ENCODE data around the gene HES7.

HES7 gene

DNA sequence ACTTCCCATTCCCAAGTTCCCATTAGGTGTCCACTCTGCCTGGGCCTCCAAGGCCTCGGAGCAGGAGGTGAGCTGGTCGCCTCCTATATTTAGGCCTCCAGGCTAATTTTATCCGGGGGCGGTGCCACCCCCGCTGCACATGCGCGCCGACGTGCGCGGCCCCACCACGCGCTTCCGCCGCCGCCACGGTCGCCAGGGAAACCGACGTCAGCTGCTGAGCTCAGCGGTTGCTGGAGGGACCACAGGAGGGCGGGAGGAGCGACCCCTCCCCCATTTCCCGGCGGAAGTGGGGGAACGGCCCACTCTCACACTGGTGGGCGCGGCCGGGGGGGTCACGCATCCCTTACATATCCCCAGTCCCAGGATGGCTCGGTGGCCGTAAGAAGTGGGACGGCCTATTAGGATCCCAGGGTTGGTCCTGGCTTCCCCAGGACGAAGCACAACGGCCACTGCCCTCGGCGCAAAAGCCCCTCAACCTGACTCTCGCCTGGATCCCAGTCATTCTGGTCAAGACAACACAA is 27.3 kb upstream of the HES7 start:
- no peaks in the 10 kb centered on the region for H3K9me3 Mint-ChIP-seq
- DNase-seq = peak; percentile 80
- peaks cover 5 to 34% of the 10 kb centered on the region in 2 donors for H3K4me1 Mint-ChIP-seq
- H3K36me3 Mint-ChIP-seq = peaks cover 30 to 43% of the 10 kb centered on the region in 2 donors
- ATAC-seq (replicated peaks) = peak; percentile 59 to 69
- H3K27ac Mint-ChIP-seq = peak overlapping the region; percentile 94
- no peaks in the 10 kb centered on the region for H3K27me3 Mint-ChIP-seq
- H3K4me3 Mint-ChIP-seq = peak overlapping the region; percentile 90 to 92

GRCh38 chr17:8150194-8151119 is 26.6 kb upstream of the HES7 start:
- H3K27me3 Mint-ChIP-seq = no peaks in the 10 kb centered on the region
- peak overlapping the region; percentile 94 for H3K27ac Mint-ChIP-seq
- H3K36me3 Mint-ChIP-seq = peaks cover 35 to 49% of the 10 kb centered on the region in 2 donors

DNA sequence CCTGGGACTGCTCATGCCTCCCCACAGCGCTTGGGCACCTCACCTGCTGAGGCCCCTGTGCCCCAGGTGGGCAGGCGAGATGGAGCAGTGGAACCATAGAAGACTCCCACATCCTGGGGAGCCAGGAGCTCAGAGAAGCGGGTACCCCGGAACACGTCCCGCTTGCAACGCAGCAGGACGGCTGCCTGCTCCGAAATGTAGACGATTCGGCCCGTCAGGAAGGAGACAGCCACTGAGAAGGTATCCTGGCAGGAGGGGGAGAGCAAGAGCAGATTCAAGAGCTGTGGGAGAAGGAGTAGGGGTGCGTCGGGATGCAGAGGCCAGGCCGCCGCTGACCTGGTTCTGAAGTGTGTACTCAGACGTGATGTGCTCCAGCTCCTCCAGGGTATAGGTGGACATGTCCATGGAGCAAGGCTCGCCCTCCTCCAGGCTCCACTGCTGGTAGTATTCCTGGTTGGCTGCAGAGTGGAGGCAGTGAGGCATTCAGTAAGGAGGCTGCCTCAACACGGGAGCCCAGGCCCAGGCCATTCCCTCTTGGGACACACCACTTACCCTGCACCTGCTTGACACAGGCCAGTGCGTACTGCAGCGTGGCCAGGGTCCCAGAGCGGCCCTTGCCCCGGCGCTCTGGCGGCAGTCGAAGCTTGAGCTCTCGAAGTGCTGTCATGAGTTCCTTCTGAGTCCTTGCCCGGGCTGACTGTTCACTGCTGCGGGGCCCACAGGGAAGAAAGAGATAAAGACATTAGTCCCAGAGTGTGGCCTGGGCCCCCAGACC is 25.7 kb upstream of the HES7 start:
- peak overlapping the region; percentile 23 to 32 for H3K4me3 Mint-ChIP-seq
- ATAC-seq (replicated peaks) = no peak
- peaks cover 35 to 55% of the 10 kb centered on the region in 2 donors for H3K36me3 Mint-ChIP-seq
- H3K9me3 Mint-ChIP-seq = no peaks in the 10 kb centered on the region
- DNase-seq = no peak
- peak overlapping the region; percentile 69 for H3K27ac Mint-ChIP-seq
- peaks cover 5 to 37% of the 10 kb centered on the region in 2 donors for H3K4me1 Mint-ChIP-seq
- H3K27me3 Mint-ChIP-seq = no peaks in the 10 kb centered on the region

More at GRCh38 chr17:8150194-8151119, 26.6 kb upstream of the HES7 start:
- H3K4me1 Mint-ChIP-seq = peaks cover 5 to 37% of the 10 kb centered on the region in 2 donors
- ATAC-seq (replicated peaks) (no peak), DNase-seq (no peak)
- no peaks in the 10 kb centered on the region for H3K9me3 Mint-ChIP-seq
- peak overlapping the region; percentile 90 to 92 for H3K4me3 Mint-ChIP-seq

GRCh38 chr17:8148560-8148959 is 24.7 kb upstream of the HES7 start:
- Mint-ChIP-seq H3K4me1 (peaks cover 5 to 32% of the 10 kb centered on the region in 2 donors), H3K27me3 (no peaks in the 10 kb centered on the region), H3K4me3 (no peak overlapping the region)

GRCh38 chr17:8147805-8148404 is 24.0 kb upstream of the HES7 start:
- Mint-ChIP-seq H3K27ac (no peak overlapping the region), H3K27me3 (no peaks in the 10 kb centered on the region), H3K36me3 (peaks cover 44 to 65% of the 10 kb centered on the region in 2 donors), H3K4me1 (peaks cover 5 to 25% of the 10 kb centered on the region in 2 donors), H3K9me3 (no peaks in the 10 kb centered on the region), H3K4me3 (no peak overlapping the region)
- ATAC-seq (replicated peaks) (no peak), DNase-seq (no peak)

More at GRCh38 chr17:8148560-8148959, 24.7 kb upstream of the HES7 start:
- DNase-seq (no peak), ATAC-seq (replicated peaks) (no peak)
- no peaks in the 10 kb centered on the region for H3K9me3 Mint-ChIP-seq
- H3K36me3 Mint-ChIP-seq = peaks cover 38 to 64% of the 10 kb centered on the region in 2 donors
- H3K27ac Mint-ChIP-seq = no peak overlapping the region

- Mint-ChIP-seq H3K27me3 (no peaks in the 10 kb centered on the region), H3K9me3 (no peaks in the 10 kb centered on the region), H3K4me1 (peaks cover 5 to 22% of the 10 kb centered on the region in 2 donors), H3K27ac (no peak overlapping the region), H3K36me3 (peaks cover 49 to 68% of the 10 kb centered on the region in 2 donors), H3K4me3 (no peak overlapping the region)
- ATAC-seq (replicated peaks) = no peak
- DNase-seq = no peak
Measured at GRCh38 chr17:8147141-8147804, 23.4 kb upstream of the HES7 start.

GRCh38 chr17:8146381-8147140 is 22.7 kb upstream of the HES7 start:
- Mint-ChIP-seq H3K36me3 (peaks cover 54 to 75% of the 10 kb centered on the region in 2 donors), H3K27me3 (no peaks in the 10 kb centered on the region), H3K4me3 (no peak overlapping the region), H3K4me1 (peaks cover 5 to 20% of the 10 kb centered on the region in 2 donors), H3K27ac (no peak overlapping the region), H3K9me3 (no peaks in the 10 kb centered on the region)
- no peak for ATAC-seq (replicated peaks)
- no peak for DNase-seq

GRCh38 chr17:8145811-8146210 is 21.9 kb upstream of the HES7 start:
- no peaks in the 10 kb centered on the region for H3K9me3 Mint-ChIP-seq
- H3K4me1 Mint-ChIP-seq = peaks cover 5 to 18% of the 10 kb centered on the region in 2 donors
- H3K4me3 Mint-ChIP-seq = no peak overlapping the region
- H3K27me3 Mint-ChIP-seq = no peaks in the 10 kb centered on the region
- ATAC-seq (replicated peaks) (no peak), DNase-seq (no peak)
- peak overlapping the region; percentile 54 for H3K27ac Mint-ChIP-seq
- H3K36me3 Mint-ChIP-seq = peaks cover 59 to 82% of the 10 kb centered on the region in 2 donors

DNA sequence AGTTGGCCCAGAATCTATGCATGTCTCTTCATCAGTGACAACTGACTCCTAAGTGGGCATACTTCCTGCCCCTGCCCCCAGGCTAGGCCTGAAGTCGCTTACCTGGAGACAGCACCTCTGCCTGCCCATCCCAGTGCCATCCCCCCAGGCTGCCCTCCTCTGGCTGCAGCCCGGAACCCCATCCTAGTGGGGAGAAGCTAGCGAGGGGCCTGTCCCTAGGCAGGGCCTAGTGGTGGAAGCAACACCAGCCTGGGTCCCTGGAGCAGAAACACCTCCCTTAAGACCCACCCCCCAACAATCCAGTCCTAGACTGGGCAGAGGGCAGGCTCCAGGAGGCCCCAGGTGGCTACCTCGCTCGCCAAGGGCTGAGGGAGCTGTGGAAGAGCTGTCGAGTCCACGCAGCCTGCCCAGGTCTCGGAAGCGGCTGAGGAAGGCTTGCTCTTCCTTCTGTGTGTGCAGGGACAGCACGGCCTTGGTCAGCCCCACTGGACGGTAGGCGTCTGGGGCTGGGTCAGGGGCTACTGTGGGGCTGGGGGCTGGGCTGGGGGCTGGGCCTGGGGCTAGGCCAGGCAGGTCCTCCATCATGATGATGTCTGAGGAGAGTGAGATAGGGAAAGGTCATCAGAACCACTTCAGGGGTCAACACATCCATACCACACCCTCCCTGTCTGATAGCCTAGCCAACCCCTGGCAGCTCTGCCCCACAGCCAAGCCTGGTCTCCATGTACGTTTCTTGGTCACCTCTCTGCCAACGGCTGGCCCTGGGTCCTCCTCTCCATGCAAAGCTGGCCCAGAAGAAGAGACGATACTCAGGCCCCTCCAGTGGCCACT is 20.7 kb upstream of the HES7 start:
- DNase-seq (no peak), ATAC-seq (replicated peaks) (no peak)
- Mint-ChIP-seq H3K36me3 (peaks cover 62 to 81% of the 10 kb centered on the region in 2 donors), H3K4me1 (peaks cover 5 to 11% of the 10 kb centered on the region in 2 donors), H3K9me3 (no peaks in the 10 kb centered on the region), H3K27me3 (no peaks in the 10 kb centered on the region), H3K27ac (no peak overlapping the region), H3K4me3 (no peak overlapping the region)

- Mint-ChIP-seq H3K36me3 (peaks cover 58 to 77% of the 10 kb centered on the region in 2 donors), H3K4me3 (no peak overlapping the region), H3K27me3 (no peaks in the 10 kb centered on the region), H3K9me3 (no peaks in the 10 kb centered on the region), H3K27ac (no peak overlapping the region), H3K4me1 (peaks cover 5 to 9% of the 10 kb centered on the region in 2 donors)
- DNase-seq (no peak), ATAC-seq (replicated peaks) (no peak)
Measured at GRCh38 chr17:8143581-8144400, 19.9 kb upstream of the HES7 start.

DNA sequence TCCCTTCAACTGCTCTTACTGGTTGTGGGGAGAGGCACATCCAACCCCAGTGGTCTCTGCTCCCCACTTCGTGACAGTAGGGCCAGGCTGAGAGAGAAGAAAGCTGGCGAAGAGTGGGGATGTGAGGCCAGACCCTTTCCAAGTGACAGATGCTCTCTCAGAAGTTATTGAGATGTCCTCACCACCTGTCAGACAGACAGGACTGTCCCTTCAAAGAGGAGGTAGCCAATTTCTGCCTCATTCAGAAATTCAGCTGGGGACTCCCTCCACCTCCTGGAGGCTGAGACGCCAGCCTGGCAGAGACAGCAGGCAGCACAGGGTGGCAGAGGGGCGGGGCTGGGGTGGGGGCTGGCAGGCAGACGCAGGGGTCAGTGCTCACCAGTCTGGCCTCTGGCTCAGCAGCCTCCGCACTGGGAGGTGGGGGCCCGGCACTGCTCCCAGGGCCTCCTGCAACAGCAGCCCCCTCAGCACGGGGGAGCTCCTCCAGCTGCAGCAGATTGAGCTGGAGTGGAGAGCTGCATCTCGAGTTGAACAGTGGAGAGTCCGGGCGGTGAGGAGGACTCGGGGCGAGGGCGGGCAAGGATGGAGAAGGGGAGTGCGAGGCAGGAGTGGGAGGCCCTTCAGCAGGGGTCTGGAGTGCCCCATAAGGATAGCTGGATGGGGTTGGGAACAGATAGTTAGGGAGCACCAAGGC is 19.1 kb upstream of the HES7 start:
- Mint-ChIP-seq H3K9me3 (no peaks in the 10 kb centered on the region), H3K27me3 (no peaks in the 10 kb centered on the region), H3K36me3 (peaks cover 53 to 71% of the 10 kb centered on the region in 2 donors)

More for the DNA sequence above, 19.1 kb upstream of the HES7 start:
- no peak overlapping the region for H3K27ac Mint-ChIP-seq
- peaks cover 5 to 9% of the 10 kb centered on the region in 2 donors for H3K4me1 Mint-ChIP-seq
- DNase-seq (no peak), ATAC-seq (replicated peaks) (no peak)
- H3K4me3 Mint-ChIP-seq = no peak overlapping the region
